H9 (cell line): ENCODE data around the gene TRIP6. TPM values are rescaled to one million over a fixed set of nuclear protein-coding genes. Genes with fewer than 3 reads are reported as not detected.

Source experiments
- DNase-seq: peaks from one replicate; pipeline ENCODE4 v3.0.0-alpha.2; 2017
- H2AFZ ChIP-seq: one replicate; pipeline ENCODE4 v1.6.1; 2013; ENCODE audit warnings: mild to moderate bottlenecking, low read length, control low read depth, moderate library complexity
- H2AK5ac ChIP-seq: 2 replicates; pipeline ENCODE4 v1.6.1; 2013; ENCODE audit warnings: low read length, control low read depth, mixed read lengths; ENCODE audit not compliant: insufficient read length
- H2BK120ac ChIP-seq: one replicate; pipeline ENCODE4 v1.6.1; 2013; ENCODE audit warnings: low read depth, mild to moderate bottlenecking, low read length, control low read depth, inconsistent platforms; ENCODE audit not compliant: poor library complexity, severe bottlenecking
- H2BK12ac ChIP-seq: 2 replicates; pipeline ENCODE4 v1.6.1; 2013; ENCODE audit warnings: low read length, control low read depth, mixed read lengths, low read depth; ENCODE audit not compliant: insufficient read length
- H2BK15ac ChIP-seq: 2 replicates; pipeline ENCODE4 v1.6.1; 2013; ENCODE audit warnings: low read depth, low read length, control low read depth
- H2BK20ac ChIP-seq: one replicate; pipeline ENCODE4 v1.6.1; 2013; ENCODE audit warnings: low read depth, mild to moderate bottlenecking, low read length, control low read depth, inconsistent platforms; ENCODE audit not compliant: poor library complexity, severe bottlenecking
- H2BK5ac ChIP-seq: 2 replicates; pipeline ENCODE4 v1.6.1; 2013; ENCODE audit warnings: low read length, control low read depth, mixed read lengths; ENCODE audit not compliant: insufficient read length
- H3K14ac ChIP-seq: 2 replicates; pipeline ENCODE4 v1.6.1; 2013; ENCODE audit warnings: low read length, control low read depth; ENCODE audit not compliant: insufficient read depth
- H3K18ac ChIP-seq: 2 replicates; pipeline ENCODE4 v1.6.1; 2013; ENCODE audit warnings: low read depth, mild to moderate bottlenecking, mixed read lengths, low read length, control low read depth; ENCODE audit not compliant: insufficient read length
- H3K23ac ChIP-seq: 2 replicates; pipeline ENCODE4 v1.6.1; 2013; ENCODE audit warnings: low read length, control low read depth, mixed read lengths, low read depth; ENCODE audit not compliant: insufficient read length
- H3K23me2 ChIP-seq: 2 replicates; pipeline ENCODE4 v1.6.1; 2013; ENCODE audit warnings: low read depth, mild to moderate bottlenecking, mixed read lengths, low read length, control low read depth; ENCODE audit not compliant: insufficient read length, poor library complexity, severe bottlenecking
- H3K27ac ChIP-seq: 2 replicates; pipeline ENCODE4 v1.5.1; 2013; ENCODE audit warnings: low read length, control low read depth, mixed read lengths, low read depth; ENCODE audit not compliant: insufficient read length
- H3K27me3 ChIP-seq: 2 replicates; pipeline ENCODE4 v1.6.1; 2013; ENCODE audit warnings: low read length, control low read depth, inconsistent platforms; ENCODE audit not compliant: insufficient read depth
- H3K4ac ChIP-seq: 2 replicates; pipeline ENCODE4 v1.6.1; 2013; ENCODE audit warnings: low read depth, mild to moderate bottlenecking, control low read depth, inconsistent platforms, low read length, moderate library complexity
- H3K4me1 ChIP-seq: 2 replicates; pipeline ENCODE4 v1.6.1; 2013; ENCODE audit warnings: low read length, control low read depth, inconsistent platforms; ENCODE audit not compliant: insufficient read depth
- H3K4me2 ChIP-seq: 2 replicates; pipeline ENCODE4 v1.6.1; 2013; ENCODE audit warnings: low read length, control low read depth, mixed read lengths; ENCODE audit not compliant: insufficient read length, insufficient read depth
- H3K56ac ChIP-seq: 2 replicates; pipeline ENCODE4 v1.6.1; 2013; ENCODE audit warnings: low read depth, mild to moderate bottlenecking, mixed read lengths, low read length, control low read depth; ENCODE audit not compliant: insufficient read length
- H3K79me1 ChIP-seq: 2 replicates; pipeline ENCODE4 v1.6.1; 2013; ENCODE audit warnings: low read depth, mild to moderate bottlenecking, moderate library complexity, low read length, control low read depth, inconsistent platforms; ENCODE audit not compliant: insufficient read depth, poor library complexity, severe bottlenecking
- H3K79me2 ChIP-seq: 2 replicates; pipeline ENCODE4 v1.6.1; 2013; ENCODE audit warnings: low read length, control low read depth, inconsistent platforms; ENCODE audit not compliant: insufficient read depth
- H3K9ac ChIP-seq: 2 replicates; pipeline ENCODE4 v1.6.1; 2013; ENCODE audit warnings: low read length, control low read depth, mixed read lengths; ENCODE audit not compliant: insufficient read length; ENCODE audit errors: extremely low read depth
- H3K9me3 ChIP-seq: one replicate; pipeline ENCODE4 v1.6.1; 2013; ENCODE audit warnings: low read depth, low read length, inconsistent platforms; ENCODE audit not compliant: control insufficient read depth
- H3T11ph ChIP-seq: one replicate; pipeline ENCODE4 v1.6.1; 2013; ENCODE audit warnings: mild to moderate bottlenecking, low read length, control low read depth, inconsistent platforms
- H4K20me1 ChIP-seq: one replicate; pipeline ENCODE4 v1.6.1; 2013; ENCODE audit not compliant: control insufficient read depth, insufficient read length, insufficient read depth
- H4K5ac ChIP-seq: 2 replicates; pipeline ENCODE4 v1.6.1; 2013; ENCODE audit warnings: low read depth, mild to moderate bottlenecking, mixed read lengths, low read length, control low read depth; ENCODE audit not compliant: insufficient read length
- H4K8ac ChIP-seq: replicated peaks from 2 replicates; pipeline ENCODE4 v1.6.1; 2013; ENCODE audit warnings: low read length, control low read depth, mixed read lengths, low read depth; ENCODE audit not compliant: insufficient read length
- H4K91ac ChIP-seq: 2 replicates; pipeline ENCODE4 v1.6.1; 2013; ENCODE audit warnings: low read depth, mild to moderate bottlenecking, moderate library complexity, mixed read lengths, low read length, control low read depth; ENCODE audit not compliant: insufficient read length
- H3K27ac Mint-ChIP-seq, 3 experiments: 2 replicates in 2 of 3; 3 replicates in 1 of 3; pipeline ENCODE4 v1.8.0; 2020 to 2021; ENCODE audit warnings: mixed read lengths in 3 of 3, mild to moderate bottlenecking in 1 of 3, moderate library complexity in 1 of 3
- H3K27me3 Mint-ChIP-seq: 2 replicates; pipeline ENCODE4 v1.8.0; 2021; ENCODE audit warnings: low read depth, mild to moderate bottlenecking, moderate library complexity, mixed read lengths
- H3K36me3 Mint-ChIP-seq, 3 experiments: 2 replicates in 2 of 3; 3 replicates in 1 of 3; pipeline ENCODE4 v1.8.0; 2020 to 2021; ENCODE audit warnings: low read depth in 3 of 3, mixed read lengths in 3 of 3; ENCODE audit not compliant: insufficient read depth in 1 of 3
- H3K4me1 Mint-ChIP-seq, 2 experiments: 2 replicates each; pipeline ENCODE4 v1.8.0; 2020; ENCODE audit warnings: mixed read lengths in 2 of 2
- H3K4me3 Mint-ChIP-seq, 2 experiments: 2 replicates in 1 of 2; 3 replicates in 1 of 2; pipeline ENCODE4 v1.8.0; 2020 to 2021; ENCODE audit warnings: mild to moderate bottlenecking in 2 of 2, mixed read lengths in 2 of 2, moderate library complexity in 1 of 2
- H3K9me3 Mint-ChIP-seq, 2 experiments: 2 replicates in 1 of 2; 3 replicates in 1 of 2; pipeline ENCODE4 v1.8.0; 2020; ENCODE audit warnings: mild to moderate bottlenecking in 2 of 2, mixed read lengths in 2 of 2, moderate library complexity in 1 of 2
- CTCF ChIP-seq: fragments of 200-600 bp; sonication (generic); conservative IDR thresholded peaks from 3 replicates; pipeline ENCODE4 v1.8.0; 2021; ENCODE audit warnings: antibody characterized with exemption, mild to moderate bottlenecking
- WGBS: extraction: QIAGEN DNeasy Blood & Tissue Kit; methylation state at CpG from one replicate; pipeline ENCODE4 v1.1.7; 2013; ENCODE audit warnings: missing lambda C conversion rate, low lambda C conversion rate, mixed read lengths; ENCODE audit not compliant: insufficient read length; ENCODE audit errors: extremely low coverage; 5-methylcytosine and 5-hydroxymethylcytosine counted together
- total RNA-seq: library from RNA; stranded (reverse); gene quantifications from 2 replicates; pipeline ENCODE4 v1.2.1, GENCODE V29; 2021

TRIP6 gene
- total RNA-seq, 1 experiment from 2014 or later: 122 TPM

GRCh38 chr7:100863406-100863950 lies 3.7 kb upstream of the TRIP6 start:
- H3K4me2 ChIP-seq: no peak overlapping the region
- no peak overlapping the region for H4K5ac ChIP-seq
- no peak overlapping the region for H2AFZ ChIP-seq
- no peak overlapping the region for H3K4ac ChIP-seq
- no peaks in the 10 kb centered on the region; the same call in 1 of the 2 replicates for H3K4me1 ChIP-seq
- no peak overlapping the region for H3K9ac ChIP-seq
- H4K91ac ChIP-seq: no peak overlapping the region
- H2AK5ac ChIP-seq: no peak overlapping the region
- H3K9me3 ChIP-seq: no peaks in the 10 kb centered on the region
- Mint-ChIP-seq H3K9me3 (no peaks in the 10 kb centered on the region; a peak in 1 of 5 replicates), H3K4me3 (no peak overlapping the region), H3K27me3 (no peaks in the 10 kb centered on the region), H3K4me1 (peaks cover 10 to 12% of the 10 kb centered on the region in 2 experiments), H3K27ac (no peak overlapping the region), H3K36me3 (peaks cover 23 to 50% (median 34%) of the 10 kb centered on the region in 3 experiments; a peak in 6 of 7 replicates)
- no peak overlapping the region for H3K27ac ChIP-seq
- no peaks in the 10 kb centered on the region for H4K20me1 ChIP-seq
- no peaks in the 10 kb centered on the region for H3K27me3 ChIP-seq
- H2BK5ac ChIP-seq: no peak overlapping the region
- H2BK15ac ChIP-seq: no peak overlapping the region
- no peak overlapping the region for H3K14ac ChIP-seq
- H3K18ac ChIP-seq: no peak overlapping the region
- DNase-seq: no peak
- peaks cover 3% of the 10 kb centered on the region for H3K79me1 ChIP-seq
- H3K79me2 ChIP-seq: peaks cover 3% of the 10 kb centered on the region; the same call in 1 of the 2 replicates
- WGBS: no CpG with 5 or more reads among the region's 10 CpGs
- H2BK12ac ChIP-seq: no peak overlapping the region
- H2BK20ac ChIP-seq: no peak overlapping the region
- peaks cover 8% of the 10 kb centered on the region for H3K23me2 ChIP-seq
- no peak overlapping the region for H3T11ph ChIP-seq
- TF ChIP-seq CTCF: no peak
- H4K8ac ChIP-seq: no peak overlapping the region
- H3K23ac ChIP-seq: no peak overlapping the region
- no peak overlapping the region for H3K56ac ChIP-seq
- no peak overlapping the region for H2BK120ac ChIP-seq
